Astrocyte (in vitro differentiated cells and primary cell): Measurements from ENCODE around the gene TMEM232. TPM values are rescaled to one million over a fixed set of nuclear protein-coding genes. Genes with fewer than 3 reads are reported as not detected.

Experiments
- DNase-seq: peaks from one replicate; pipeline ENCODE4 v3.0.0-alpha.2; 2010; ENCODE audit warnings: low read depth
- FAIRE-seq: peaks from 2 replicates; lab custom pipeline; 2011; peaks lifted over from hg19 to GRCh38; lab: Jason Lieb, UNC
- H2AFZ ChIP-seq: 2 replicates; pipeline ENCODE4 v1.6.0; 2012; ENCODE audit warnings: low read depth, low read length, inconsistent platforms
- H3K27ac ChIP-seq: 2 replicates; pipeline ENCODE4 v1.5.1; 2011; ENCODE audit warnings: low read depth, low read length, inconsistent platforms
- H3K27me3 ChIP-seq: 2 replicates; pipeline ENCODE4 v1.6.0; 2011; ENCODE audit warnings: low read length, inconsistent platforms; ENCODE audit not compliant: insufficient read depth
- H3K36me3 ChIP-seq: 2 replicates; pipeline ENCODE4 v1.5.1; 2011; ENCODE audit warnings: low read length, inconsistent platforms; ENCODE audit not compliant: insufficient read depth
- H3K4me1 ChIP-seq: 2 replicates; pipeline ENCODE4 v1.5.1; 2011; ENCODE audit warnings: low read length, inconsistent platforms; ENCODE audit not compliant: insufficient read depth
- H3K4me2 ChIP-seq: 2 replicates; pipeline ENCODE4 v1.6.0; 2012; ENCODE audit warnings: low read length, inconsistent platforms
- H3K4me3 ChIP-seq: 2 replicates; pipeline ENCODE4 v1.5.1; 2011; ENCODE audit warnings: low read depth, mild to moderate bottlenecking, low read length, inconsistent platforms; ENCODE audit not compliant: insufficient read depth
- H3K79me2 ChIP-seq: 2 replicates; pipeline ENCODE4 v1.6.0; 2012; ENCODE audit warnings: mild to moderate bottlenecking, low read length, inconsistent platforms; ENCODE audit not compliant: insufficient read depth
- H3K9ac ChIP-seq: 2 replicates; pipeline ENCODE4 v1.6.0; 2012; ENCODE audit warnings: mild to moderate bottlenecking, low read length, inconsistent platforms
- H3K9me3 ChIP-seq: 2 replicates; pipeline ENCODE4 v1.5.1; 2012; ENCODE audit warnings: low read depth, mild to moderate bottlenecking, low read length, inconsistent platforms; ENCODE audit not compliant: insufficient read depth
- H4K20me1 ChIP-seq: 2 replicates; pipeline ENCODE4 v1.6.0; 2012; ENCODE audit warnings: low read length, inconsistent platforms; ENCODE audit not compliant: insufficient read depth
- H3K27ac Mint-ChIP-seq: one replicate; pipeline ENCODE4 v1.8.0; 2021; ENCODE audit warnings: mild to moderate bottlenecking, mixed read lengths; ENCODE audit not compliant: unreplicated experiment
- H3K27me3 Mint-ChIP-seq: one replicate; pipeline ENCODE4 v1.8.0; 2021; ENCODE audit warnings: low read depth, mixed read lengths; ENCODE audit not compliant: unreplicated experiment
- H3K36me3 Mint-ChIP-seq: one replicate; pipeline ENCODE4 v1.8.0; 2021; ENCODE audit warnings: low read depth, mixed read lengths; ENCODE audit not compliant: unreplicated experiment
- H3K4me1 Mint-ChIP-seq: one replicate; pipeline ENCODE4 v1.8.0; 2021; ENCODE audit warnings: low read depth, mixed read lengths; ENCODE audit not compliant: unreplicated experiment
- H3K4me3 Mint-ChIP-seq: one replicate; pipeline ENCODE4 v1.8.0; 2021; ENCODE audit warnings: mild to moderate bottlenecking, moderate library complexity, mixed read lengths; ENCODE audit not compliant: unreplicated experiment
- H3K9me3 Mint-ChIP-seq: one replicate; pipeline ENCODE4 v1.8.0; 2021; ENCODE audit warnings: mild to moderate bottlenecking, mixed read lengths; ENCODE audit not compliant: unreplicated experiment
- CTCF ChIP-seq: IDR thresholded peaks from 2 replicates; pipeline ENCODE4 v1.5.1; 2011; ENCODE audit warnings: low read depth, mild to moderate bottlenecking, inconsistent platforms, low read length, moderate library complexity; ENCODE audit not compliant: insufficient read depth
- EZH2 ChIP-seq: IDR thresholded peaks from 2 replicates; pipeline ENCODE4 v1.6.1; 2012; ENCODE audit warnings: mild to moderate bottlenecking, low read length, inconsistent platforms; ENCODE audit not compliant: insufficient read depth
- total RNA-seq: library from RNA; stranded (reverse); gene quantifications from 2 replicates; pipeline ENCODE4 v1.2.1, GENCODE V29; 2021

Gene TMEM232
- total RNA-seq, 1 donor from 2014 or later = 1.4 TPM

- DNase-seq (no peak), FAIRE-seq (no peak)
- H3K9me3 ChIP-seq = no peaks in the 10 kb centered on the region
- H3K36me3 ChIP-seq = no peaks in the 10 kb centered on the region
- no peaks in the 10 kb centered on the region for H3K4me1 ChIP-seq
- H3K79me2 ChIP-seq = no peaks in the 10 kb centered on the region
- Mint-ChIP-seq H3K9me3 (no peaks in the 10 kb centered on the region), H3K4me1 (no peaks in the 10 kb centered on the region), H3K27ac (no peak overlapping the region), H3K36me3 (no peaks in the 10 kb centered on the region), H3K27me3 (no peaks in the 10 kb centered on the region), H3K4me3 (no peak overlapping the region)
- no peak overlapping the region for H2AFZ ChIP-seq
- no peaks in the 10 kb centered on the region for H4K20me1 ChIP-seq
- no peak for TF ChIP-seq EZH2
- no peak for TF ChIP-seq CTCF
- no peak overlapping the region for H3K9ac ChIP-seq
- no peak overlapping the region for H3K27ac ChIP-seq
- no peaks in the 10 kb centered on the region for H3K27me3 ChIP-seq
- no peak overlapping the region for H3K4me3 ChIP-seq
- H3K4me2 ChIP-seq = no peak overlapping the region
These were observed 62.9 kb downstream of the TMEM232 start for GRCh38 chr5:110663525-110663924.

GRCh38 chr5:110658006-110658405 lies 68.5 kb downstream of the TMEM232 start:
- H3K27ac ChIP-seq = no peak overlapping the region
- H4K20me1 ChIP-seq = no peaks in the 10 kb centered on the region
- no peaks in the 10 kb centered on the region for H3K4me1 ChIP-seq
- no peak overlapping the region for H2AFZ ChIP-seq
- H3K4me3 ChIP-seq = no peak overlapping the region
- Mint-ChIP-seq H3K4me3 (no peak overlapping the region), H3K36me3 (no peaks in the 10 kb centered on the region), H3K9me3 (no peaks in the 10 kb centered on the region), H3K4me1 (no peaks in the 10 kb centered on the region), H3K27me3 (no peaks in the 10 kb centered on the region), H3K27ac (no peak overlapping the region)
- FAIRE-seq = no peak
- H3K36me3 ChIP-seq = no peaks in the 10 kb centered on the region
- no peaks in the 10 kb centered on the region for H3K27me3 ChIP-seq
- H3K9me3 ChIP-seq = no peaks in the 10 kb centered on the region
- no peak overlapping the region for H3K9ac ChIP-seq
- no peak overlapping the region for H3K4me2 ChIP-seq
- DNase-seq = no peak
- TF ChIP-seq CTCF = no peak
- TF ChIP-seq EZH2 = no peak
- H3K79me2 ChIP-seq = no peaks in the 10 kb centered on the region

GRCh38 chr5:110653231-110653970 lies 73.1 kb downstream of the TMEM232 start:
- H3K36me3 ChIP-seq = no peaks in the 10 kb centered on the region
- H4K20me1 ChIP-seq = no peaks in the 10 kb centered on the region
- H3K4me1 ChIP-seq = peaks cover 10% of the 10 kb centered on the region
- no peak overlapping the region for H3K4me3 Mint-ChIP-seq
- H3K4me1 Mint-ChIP-seq = peaks cover 11% of the 10 kb centered on the region
- no peaks in the 10 kb centered on the region for H3K27me3 ChIP-seq
- no peaks in the 10 kb centered on the region for H3K9me3 ChIP-seq
- H3K4me2 ChIP-seq = no peak overlapping the region
- H3K4me3 ChIP-seq = no peak overlapping the region
- no peaks in the 10 kb centered on the region for H3K79me2 ChIP-seq
- H3K27ac ChIP-seq = no peak overlapping the region
- H3K9me3 Mint-ChIP-seq = no peaks in the 10 kb centered on the region
- FAIRE-seq = no peak
- H3K9ac ChIP-seq = no peak overlapping the region
- H3K36me3 Mint-ChIP-seq = no peaks in the 10 kb centered on the region
- no peaks in the 10 kb centered on the region for H3K27me3 Mint-ChIP-seq
- TF ChIP-seq EZH2 (no peak), CTCF (no peak)
- H2AFZ ChIP-seq = no peak overlapping the region
- H3K27ac Mint-ChIP-seq = no peak overlapping the region
- DNase-seq = no peak
